HG03095 (cell line): ENCODE data around the gene TMEM239.
A peak's percentile ranks its signal among the peaks of the same experiment; 100 is the strongest.
"Not testable (repeated sequence)": the region's sequence is repeated elsewhere in the genome, so short reads cannot be mapped to it uniquely, and the experiment has no call there.

Experiments used
- ATAC-seq: cut with Tn5 transposase; IDR thresholded peaks from one replicate; pipeline ENCODE4 v1.9.1; 2021; ENCODE audit warnings: moderate library complexity; ENCODE audit not compliant: unreplicated experiment

The TMEM239 gene

GRCh38 chr20:2820084-2820895 is 4.1 kb downstream of the TMEM239 start:
- ATAC-seq = no peak

DNA sequence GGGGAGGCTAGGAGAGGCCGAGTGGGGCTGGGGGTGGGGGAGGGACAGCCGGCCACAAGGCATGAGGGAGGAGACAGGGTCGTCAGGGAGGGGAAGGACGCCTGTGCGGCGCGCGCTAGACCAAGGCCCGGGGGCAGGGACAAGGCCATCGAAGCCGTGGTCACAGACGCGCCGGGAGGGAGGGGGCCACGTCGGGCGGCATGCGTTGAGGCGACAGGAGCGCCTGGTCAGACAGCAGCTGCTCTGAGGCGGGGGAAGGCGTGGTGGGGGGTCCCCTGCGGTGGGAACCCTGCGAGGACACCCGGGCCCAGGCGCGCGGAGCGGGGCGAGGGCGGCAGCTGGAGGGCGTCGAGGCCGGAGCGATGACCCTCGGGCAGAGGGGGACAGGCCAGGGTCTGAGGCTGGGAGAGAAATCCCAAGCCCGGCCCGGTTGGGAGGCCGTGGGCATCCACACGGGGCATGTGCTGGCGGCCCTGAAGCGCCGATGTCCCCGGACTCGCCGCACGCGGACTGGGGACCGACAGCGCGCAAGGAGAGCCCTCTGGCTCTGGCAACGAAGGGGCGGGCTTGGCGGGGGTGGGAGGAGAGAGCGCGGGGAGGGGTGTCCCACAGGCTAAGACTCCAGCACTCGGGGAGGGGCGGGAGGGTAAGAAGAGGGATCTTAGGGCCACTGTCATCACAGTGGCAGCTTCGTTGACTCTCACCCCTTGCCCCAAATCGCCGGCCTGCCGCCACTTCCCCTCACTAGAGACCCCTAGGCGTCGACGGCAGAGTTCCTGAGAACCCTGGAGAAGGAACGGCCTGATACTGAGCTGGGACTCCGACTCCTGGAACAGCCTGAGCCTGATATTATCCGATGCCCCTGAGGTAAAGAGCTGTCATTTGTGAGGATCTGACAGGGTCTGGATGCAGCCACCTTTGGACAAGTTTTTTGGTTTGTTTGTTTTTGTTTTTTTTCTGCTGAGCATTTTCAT is 5.0 kb downstream of the TMEM239 start:
- no peak for ATAC-seq

DNA sequence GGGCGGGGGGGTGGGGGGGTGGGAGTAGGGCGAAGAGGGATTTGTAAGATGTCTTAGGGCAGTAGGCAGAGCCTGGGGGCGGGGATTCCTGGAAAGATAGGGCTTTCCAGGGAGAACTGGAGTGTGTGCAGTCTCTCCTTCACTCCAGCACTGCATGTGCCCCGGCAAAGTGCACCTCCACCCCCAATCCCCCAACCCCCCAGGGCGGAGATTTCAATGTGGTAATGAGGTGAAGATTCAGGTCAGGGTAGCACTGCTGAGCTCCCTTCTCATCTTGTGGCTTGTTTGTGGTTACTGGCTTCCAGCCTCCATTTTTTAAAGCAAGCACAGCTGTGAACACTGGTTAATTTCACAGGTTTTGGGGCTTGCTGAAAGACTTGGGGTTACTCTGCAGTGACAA is 5.9 kb downstream of the TMEM239 start:
- ATAC-seq = no peak

DNA sequence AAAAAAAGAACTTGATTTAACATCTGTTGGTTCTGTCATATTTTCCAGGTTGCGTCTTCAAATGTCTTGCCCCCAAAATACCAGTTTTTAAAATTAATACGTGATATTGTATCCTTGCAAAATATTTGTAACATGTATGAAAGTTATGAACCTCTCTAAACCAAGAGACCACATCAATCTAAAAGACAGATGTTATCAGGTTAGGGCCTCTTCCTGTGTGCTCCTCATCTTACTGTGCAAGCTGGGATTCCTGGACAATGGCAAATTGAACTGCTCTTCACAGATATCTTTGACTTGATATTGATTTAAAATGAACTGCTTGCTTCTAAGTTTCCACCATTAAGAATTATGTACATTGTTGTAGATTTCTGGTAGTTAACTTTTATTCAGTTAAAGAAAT is 9.6 kb downstream of the TMEM239 start:
- ATAC-seq = no peak

- no peak for ATAC-seq
Observed at GRCh38 chr20:2826655-2827054, 10.5 kb downstream of the TMEM239 start.

DNA sequence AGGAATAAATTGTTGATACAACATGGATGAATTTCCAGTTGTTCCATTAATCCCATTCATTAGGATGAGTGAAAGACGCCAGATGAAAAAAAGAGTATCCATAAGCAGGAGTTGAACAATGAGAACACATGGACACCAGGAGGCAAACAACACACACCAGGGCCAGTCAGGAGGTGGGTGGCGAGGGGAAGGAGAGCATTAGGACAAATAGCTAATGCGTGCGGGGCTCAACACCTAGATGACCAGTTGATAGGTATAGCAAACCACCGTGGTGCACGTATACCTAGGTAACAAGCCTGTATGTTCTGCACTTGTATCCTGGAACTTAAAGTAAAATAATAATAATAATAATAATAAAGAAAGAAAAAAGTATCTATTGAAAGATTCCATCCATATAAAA is 13.2 kb downstream of the TMEM239 start:
- no peak for ATAC-seq

DNA sequence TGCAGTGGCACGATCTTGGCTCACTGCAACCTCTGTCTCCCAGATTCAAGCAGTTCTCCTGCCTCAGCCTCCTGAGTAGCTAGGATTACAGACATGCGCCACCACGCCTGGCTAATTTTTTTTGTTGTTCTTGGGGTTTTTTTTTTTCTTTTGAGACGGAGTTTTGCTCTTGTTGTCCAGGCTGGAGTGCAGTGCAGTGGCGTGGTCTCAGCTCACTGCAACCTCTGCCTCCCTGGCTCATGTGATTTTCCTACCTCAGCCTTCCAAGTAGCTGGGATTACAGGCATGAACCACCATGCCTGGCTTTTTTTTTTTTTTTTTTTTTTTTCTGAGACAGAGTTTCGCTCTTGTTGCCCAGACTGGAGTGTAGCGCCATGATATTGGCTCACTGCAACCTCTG is 15.0 kb downstream of the TMEM239 start:
- ATAC-seq = not testable (repeated sequence)

DNA sequence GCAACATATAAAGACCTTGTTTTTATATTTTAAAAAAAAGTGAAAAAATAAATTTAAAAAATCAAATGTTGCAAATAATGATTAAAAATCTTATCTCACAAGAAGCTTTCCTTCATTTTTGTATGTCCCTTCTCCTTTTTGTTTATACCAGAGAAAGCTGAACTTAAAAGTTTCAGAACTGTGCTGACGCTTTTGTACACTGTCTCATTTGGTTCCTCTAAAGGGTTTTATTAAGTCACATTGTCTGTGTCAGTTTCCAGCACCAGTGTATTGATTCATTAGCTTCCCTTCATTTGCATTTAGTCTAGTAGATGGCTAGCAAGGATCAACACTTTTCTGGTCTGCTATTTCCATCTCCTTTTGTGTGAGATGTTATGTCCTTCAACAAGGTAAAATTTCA is 17.6 kb downstream of the TMEM239 start:
- ATAC-seq = no peak

DNA sequence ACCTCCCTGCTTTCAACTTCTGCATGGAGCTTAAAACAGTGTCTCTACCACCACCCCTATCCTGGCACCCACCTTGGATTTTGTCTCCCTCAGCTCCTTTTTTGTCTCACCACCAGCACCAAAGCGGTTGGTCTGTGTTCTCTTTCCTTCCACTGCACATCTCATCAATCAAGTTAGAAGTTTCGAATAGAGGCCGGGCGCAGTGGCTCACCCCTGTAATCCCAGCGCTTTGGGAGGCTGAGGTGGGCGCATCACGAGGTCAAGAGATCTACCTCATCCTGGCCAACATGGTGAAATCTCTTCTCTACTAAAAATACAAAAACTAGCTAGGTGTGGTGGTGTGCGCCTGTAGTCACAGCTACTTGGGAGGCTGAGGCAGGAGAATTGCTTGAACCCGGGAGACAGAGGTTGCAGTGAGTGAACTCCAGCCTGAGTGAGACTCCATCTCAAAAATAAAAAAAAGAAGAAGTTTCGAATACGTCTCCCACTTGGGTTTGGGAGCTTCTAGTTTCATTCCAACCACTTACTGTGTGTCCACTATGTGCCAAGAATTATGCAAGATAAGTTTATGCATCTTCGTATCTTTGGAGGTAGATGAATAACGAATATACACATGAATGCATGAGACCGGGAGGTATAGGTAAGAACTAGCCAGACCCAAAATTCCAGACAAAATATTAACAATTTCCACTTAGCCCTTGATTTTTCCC is 18.4 kb downstream of the TMEM239 start:
- no peak for ATAC-seq

- no peak for ATAC-seq
Observed at GRCh38 chr20:2835331-2835796, 19.2 kb downstream of the TMEM239 start.

DNA sequence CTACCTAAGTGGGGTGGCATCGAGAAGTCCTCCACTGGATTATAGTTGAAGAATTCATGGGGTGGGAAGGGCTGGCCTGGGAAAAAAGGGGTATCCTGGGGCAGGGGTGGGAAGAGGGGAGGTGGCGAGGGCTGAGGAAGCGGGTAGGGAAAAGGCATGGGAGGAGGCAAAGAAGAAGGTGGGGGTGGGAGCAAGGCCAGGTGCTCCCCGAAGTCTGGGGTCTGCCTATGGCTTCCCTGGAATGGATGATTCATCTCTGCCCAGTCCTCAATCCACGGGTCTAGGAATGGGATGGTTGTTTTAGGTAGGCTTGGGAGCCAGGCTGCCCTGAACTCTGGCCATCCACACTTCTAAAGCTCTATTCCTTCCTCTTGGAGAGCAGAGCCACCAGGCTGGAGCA is 19.9 kb downstream of the TMEM239 start:
- ATAC-seq = no peak

GRCh38 chr20:2837221-2837960 is 21.2 kb downstream of the TMEM239 start:
- ATAC-seq = no peak

DNA sequence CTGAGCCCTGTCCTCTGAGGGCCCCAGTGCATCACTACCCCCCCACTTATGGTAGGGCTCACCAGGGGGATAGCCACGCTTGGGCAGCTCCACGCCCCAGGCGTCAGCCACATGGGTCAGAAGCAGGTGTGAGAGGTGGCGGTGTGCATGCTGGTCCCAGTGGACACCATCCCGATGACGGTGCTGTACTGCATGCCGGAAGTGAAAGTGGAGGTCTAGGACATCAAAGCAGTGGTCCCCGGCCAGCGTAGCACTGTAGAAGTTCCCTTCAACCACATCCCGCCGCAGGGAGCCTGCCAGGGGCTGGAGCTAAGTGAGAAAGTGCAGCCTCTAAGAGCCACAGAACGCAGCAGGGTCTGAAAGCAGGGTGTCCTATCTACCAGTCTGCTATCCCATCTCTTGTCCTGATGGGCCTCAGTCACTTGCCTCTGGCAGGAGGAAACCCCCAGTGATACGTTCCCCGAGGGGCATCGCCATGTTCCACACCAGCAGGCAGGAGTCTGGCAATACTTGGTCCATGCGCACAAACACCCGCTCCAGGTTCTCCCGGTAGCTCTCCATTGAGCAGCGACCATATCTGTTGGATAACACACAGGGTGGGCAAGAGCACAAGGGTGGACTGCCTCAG is 22.1 kb downstream of the TMEM239 start:
- no peak for ATAC-seq

DNA sequence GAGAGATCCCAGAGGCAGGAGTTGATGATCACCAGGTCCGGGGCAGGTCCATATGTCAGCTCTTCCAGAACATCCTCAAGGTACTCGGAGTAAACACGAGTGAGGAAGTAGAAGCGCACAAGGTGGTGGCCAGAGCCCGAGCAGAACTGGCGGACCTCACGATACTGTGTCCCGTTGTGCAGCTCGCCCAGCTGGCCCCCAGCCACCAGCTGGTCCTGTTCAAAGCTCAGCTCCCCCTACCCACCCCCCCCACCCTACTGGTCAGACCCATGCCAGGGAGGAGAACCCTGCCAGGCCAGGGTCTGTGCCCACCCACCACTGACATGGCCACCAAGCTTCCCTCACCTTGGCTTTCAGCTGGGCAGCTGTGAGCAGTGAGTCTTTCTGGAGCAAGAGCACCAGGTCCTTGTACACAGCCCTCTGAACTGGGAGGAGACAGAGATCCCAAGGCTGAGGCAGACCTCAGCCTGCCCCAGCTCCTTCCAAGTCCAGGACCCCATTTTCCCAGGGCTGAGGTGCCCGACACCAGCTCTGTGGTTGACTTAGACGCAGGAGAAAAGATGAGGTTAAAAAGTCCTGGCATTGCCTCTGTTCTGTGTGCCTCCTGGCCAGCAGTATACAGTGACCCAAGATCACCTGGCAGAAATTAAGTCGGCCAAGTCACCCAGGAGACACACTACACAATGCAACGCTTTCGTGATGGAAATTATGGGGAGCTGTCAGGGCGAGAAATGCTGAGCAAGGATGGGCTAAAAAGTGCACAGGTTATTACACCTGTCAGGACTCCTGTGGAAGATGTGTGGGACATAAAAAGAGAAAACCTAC is 22.9 kb downstream of the TMEM239 start:
- no peak for ATAC-seq

DNA sequence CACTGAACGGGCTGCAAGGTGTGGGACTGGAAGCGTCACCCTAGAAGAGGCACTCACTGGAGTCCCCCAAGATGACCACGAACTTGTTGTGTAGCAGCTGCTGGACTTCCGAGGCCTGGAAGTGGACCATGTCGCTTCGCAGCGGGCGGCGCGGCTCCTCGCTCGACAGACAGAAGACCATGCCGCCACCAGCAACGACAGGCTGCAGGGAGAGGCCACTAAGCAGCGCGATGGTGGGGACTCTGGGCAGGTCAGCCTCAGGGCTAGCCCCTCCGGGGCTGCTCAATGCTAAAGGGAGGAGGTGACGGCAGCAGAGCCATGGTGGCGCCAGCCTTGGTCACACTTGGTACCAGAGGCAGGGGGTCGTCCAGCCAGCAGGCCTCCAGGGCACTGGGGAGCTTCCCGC is 23.6 kb downstream of the TMEM239 start:
- ATAC-seq = no peak

GRCh38 chr20:2840138-2840966 is 24.2 kb downstream of the TMEM239 start, which contains the start of the genes PCED1A and VPS16:
Gene PCED1A (minus strand): TSS chr20:2840655. CDS start chr20:2839912, 743 bp downstream.
Gene VPS16 (plus strand): TSS chr20:2840745. CDS start chr20:2840775, 30 bp downstream.
- ATAC-seq = peak; percentile 95

DNA sequence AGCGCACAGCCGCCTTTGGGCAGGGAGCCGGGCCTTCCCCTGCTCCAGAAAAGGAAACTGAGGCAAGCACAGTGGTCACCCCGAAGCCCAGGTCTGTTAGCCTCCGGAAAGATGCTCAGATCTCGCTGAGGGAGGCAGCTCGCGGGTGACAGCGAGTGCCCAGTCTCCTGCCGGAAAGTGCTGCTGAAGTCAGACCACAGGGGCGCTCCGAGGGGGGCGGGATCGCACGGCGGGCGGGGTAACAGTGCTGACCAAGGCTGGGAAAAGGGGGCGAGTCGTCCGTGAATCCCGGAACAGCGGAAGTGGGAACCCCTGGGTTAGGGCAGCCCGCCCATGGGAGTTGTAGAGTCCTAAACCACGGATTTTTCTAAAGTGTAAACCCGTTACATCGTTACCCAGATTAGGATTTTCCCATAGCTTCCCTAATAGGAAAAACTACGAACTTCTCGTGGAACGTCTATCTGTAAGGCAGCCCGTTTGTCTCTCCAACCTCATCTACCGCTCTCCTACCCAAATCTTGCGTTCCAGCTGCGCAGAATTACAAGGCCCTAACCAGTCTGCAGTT is 24.9 kb downstream of the TMEM239 start:
- peak; percentile 18 for ATAC-seq

DNA sequence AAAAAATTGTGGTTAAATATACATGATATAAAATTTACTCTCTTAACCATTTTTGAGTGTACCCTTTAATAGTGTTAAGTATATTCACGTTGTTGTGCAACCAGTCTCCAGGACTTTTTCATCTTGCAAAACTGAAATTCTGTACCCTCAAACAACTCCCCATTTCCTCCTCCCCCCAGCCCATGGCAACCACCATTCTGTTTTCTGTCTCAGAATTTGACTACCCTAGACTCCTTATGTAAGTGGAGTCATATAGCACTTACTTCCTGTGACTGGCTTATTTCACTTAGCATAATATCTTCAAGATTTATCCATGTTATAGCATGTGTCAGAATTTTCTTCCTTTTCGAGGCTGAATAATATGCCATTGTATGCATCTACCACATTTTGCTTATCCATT is 29.4 kb downstream of the TMEM239 start:
- ATAC-seq = no peak
